ENCODE data around the gene BRICD5.

- TF ChIP-seq CTCF (conservative IDR thresholded peaks at IDR 0.05 in 1 of 2, IDR thresholded peaks at IDR 0.05 in 1 of 2; ENCODE audit: extremely low read depth in 1 of 2, insufficient read depth in 1 of 2, low read depth in 1 of 2, low read length in 2 of 2) (peak; percentile 24 to 66), EZH2 (IDR thresholded peaks at IDR 0.05; ENCODE audit: borderline replicate concordance, low read length) (no peak)
Measured at GRCh38 chr16:2251296-2252111, 40.8 kb upstream of the BRICD5 start, which contains the start of gene ECI1.
